Activated B cell treated with CpG ODN at 0.5 μM for 24 hours (primary cell): ENCODE data around the gene MAB21L4. TPM values are rescaled to one million over a fixed set of nuclear protein-coding genes. Genes with fewer than 3 reads are reported as not detected.

ENCODE experiments used
- ATAC-seq: fragments of 200-7000 bp; cut with Tn5 transposase; one replicate; pipeline ENCODE4 v1.10.0; 2021; ENCODE audit warnings: low read depth, mild to moderate bottlenecking, moderate library complexity
- CTCF ChIA-PET: fragments of 350-600 bp; sonication (Branson Sonifier 250); formaldehyde crosslinking; loops from one replicate; lab custom pipeline; 2021; ENCODE audit warnings: antibody characterized with exemption; lab: Charles Lee
- POLR2A ChIA-PET: fragments of 350-600 bp; sonication (Branson Sonifier 250); formaldehyde crosslinking; loops from one replicate; lab custom pipeline; 2021; ENCODE audit warnings: antibody characterized with exemption; lab: Charles Lee
- DNase-seq: peaks from one replicate; pipeline ENCODE4 v3.0.0; 2022
- H3K27ac Mint-ChIP-seq: one replicate; pipeline ENCODE4 v1.8.0; 2020; ENCODE audit warnings: mixed read lengths
- H3K27me3 Mint-ChIP-seq: one replicate; pipeline ENCODE4 v1.8.0; 2021; ENCODE audit warnings: mixed read lengths
- H3K36me3 Mint-ChIP-seq: one replicate; pipeline ENCODE4 v1.8.0; 2021; ENCODE audit warnings: low read depth, mixed read lengths
- H3K4me1 Mint-ChIP-seq: one replicate; pipeline ENCODE4 v1.8.0; 2021; ENCODE audit warnings: mixed read lengths
- H3K4me3 Mint-ChIP-seq: one replicate; pipeline ENCODE4 v1.8.0; 2020; ENCODE audit warnings: mild to moderate bottlenecking, mixed read lengths
- H3K9me3 Mint-ChIP-seq: one replicate; pipeline ENCODE4 v1.8.0; 2020; ENCODE audit warnings: mixed read lengths
- CTCF ChIP-seq: fragments of 200-600 bp; IDR thresholded peaks from one replicate; pipeline ENCODE4 v1.8.0; 2022; ENCODE audit warnings: antibody characterized with exemption, mild to moderate bottlenecking
- intact Hi-C: fragments of 100-400 bp; cut with micrococcal nuclease; formaldehyde crosslinking; loops from one replicate; pipeline ENCODE4 v1.15.1; 2024
- total RNA-seq: library from RNA; stranded (reverse); gene quantifications from 2 replicates; pipeline ENCODE4 v1.2.3, GENCODE V29; 2022

MAB21L4 gene
- total RNA-seq, 1 donor from 2014 or later = not detected

GRCh38 chr2:240865391-240865790 is 30.6 kb downstream of the MAB21L4 start:
- no peak for TF ChIP-seq CTCF
- H3K4me3 Mint-ChIP-seq = no peak overlapping the region
- ChIA-PET POLR2A (no interaction called here), CTCF (no interaction called here)
- H3K9me3 Mint-ChIP-seq = no peaks in the 10 kb centered on the region
- ATAC-seq (no peak), DNase-seq (no peak)
- intact Hi-C loops = no loop called here
- H3K36me3 Mint-ChIP-seq = no peaks in the 10 kb centered on the region
- H3K4me1 Mint-ChIP-seq = no peaks in the 10 kb centered on the region
- H3K27ac Mint-ChIP-seq = no peak overlapping the region
- H3K27me3 Mint-ChIP-seq = peaks cover 34% of the 10 kb centered on the region

- Mint-ChIP-seq H3K27ac (no peak overlapping the region), H3K27me3 (peaks cover 33% of the 10 kb centered on the region), H3K9me3 (no peaks in the 10 kb centered on the region), H3K4me3 (no peak overlapping the region), H3K4me1 (no peaks in the 10 kb centered on the region), H3K36me3 (no peaks in the 10 kb centered on the region)
- ChIA-PET POLR2A (no interaction called here), CTCF (no interaction called here)
- TF ChIP-seq CTCF = no peak
- DNase-seq (no peak), ATAC-seq (no peak)
- intact Hi-C loops = no loop called here
Observed at GRCh38 chr2:240864475-240864874, 31.5 kb downstream of the MAB21L4 start.

- H3K36me3 Mint-ChIP-seq = no peaks in the 10 kb centered on the region
- ChIA-PET CTCF (interaction anchor here (0.9 kb wide), 1 partner anchor 122 kb away, joined by 3 read pairs; no protein-coding TSS in a partner anchor), POLR2A (no interaction called here)
- TF ChIP-seq CTCF = no peak
- no peaks in the 10 kb centered on the region for H3K9me3 Mint-ChIP-seq
- H3K27me3 Mint-ChIP-seq = peaks cover 24% of the 10 kb centered on the region
- intact Hi-C loops = no loop called here
- no peak overlapping the region for H3K4me3 Mint-ChIP-seq
- ATAC-seq (no peak), DNase-seq (no peak)
- H3K4me1 Mint-ChIP-seq = no peaks in the 10 kb centered on the region
- no peak overlapping the region for H3K27ac Mint-ChIP-seq
Observed at GRCh38 chr2:240861547-240861946, 34.4 kb downstream of the MAB21L4 start.

GRCh38 chr2:240858871-240859270 is 37.1 kb downstream of the MAB21L4 start:
- POLR2A ChIA-PET = no interaction called here
- intact Hi-C loops = no loop called here
- DNase-seq (no peak), ATAC-seq (no peak)
- no peaks in the 10 kb centered on the region for H3K36me3 Mint-ChIP-seq
- no peak overlapping the region for H3K4me3 Mint-ChIP-seq
- no peaks in the 10 kb centered on the region for H3K4me1 Mint-ChIP-seq
- H3K27ac Mint-ChIP-seq = no peak overlapping the region
- H3K27me3 Mint-ChIP-seq = peaks cover 15% of the 10 kb centered on the region
- peaks cover 10% of the 10 kb centered on the region for H3K9me3 Mint-ChIP-seq
- CTCF ChIA-PET = no interaction called here
- no peak for TF ChIP-seq CTCF

GRCh38 chr2:240858321-240858720 is 37.6 kb downstream of the MAB21L4 start:
- POLR2A ChIA-PET = no interaction called here
- CTCF ChIA-PET = no interaction called here
- H3K4me1 Mint-ChIP-seq = no peaks in the 10 kb centered on the region
- no peak overlapping the region for H3K27ac Mint-ChIP-seq
- DNase-seq (no peak), ATAC-seq (no peak)
- H3K27me3 Mint-ChIP-seq = peaks cover 9% of the 10 kb centered on the region
- H3K4me3 Mint-ChIP-seq = no peak overlapping the region
- intact Hi-C loops = no loop called here
- no peaks in the 10 kb centered on the region for H3K36me3 Mint-ChIP-seq
- TF ChIP-seq CTCF = no peak
- H3K9me3 Mint-ChIP-seq = peaks cover 10% of the 10 kb centered on the region
